Fibroblast of lung (primary cell): ENCODE data around the gene WNK1.

Experiments
- CTCF ChIP-seq, 2 donors: IDR thresholded peaks in 1 of 2; conservative IDR thresholded peaks in 1 of 2; 1 replicate in 1 of 2; 2 replicates in 1 of 2; pipeline ENCODE4 v1.5.1; 2011 to 2012; ENCODE audit warnings: low read length in 2 of 2, control low read depth in 1 of 2, inconsistent platforms in 1 of 2, low read depth in 1 of 2, mild to moderate bottlenecking in 1 of 2
- EZH2 ChIP-seq: IDR thresholded peaks from 2 replicates; pipeline ENCODE4 v1.5.1; 2012; ENCODE audit warnings: low read length, control low read depth, mild to moderate bottlenecking; ENCODE audit errors: missing control alignments

DNA sequence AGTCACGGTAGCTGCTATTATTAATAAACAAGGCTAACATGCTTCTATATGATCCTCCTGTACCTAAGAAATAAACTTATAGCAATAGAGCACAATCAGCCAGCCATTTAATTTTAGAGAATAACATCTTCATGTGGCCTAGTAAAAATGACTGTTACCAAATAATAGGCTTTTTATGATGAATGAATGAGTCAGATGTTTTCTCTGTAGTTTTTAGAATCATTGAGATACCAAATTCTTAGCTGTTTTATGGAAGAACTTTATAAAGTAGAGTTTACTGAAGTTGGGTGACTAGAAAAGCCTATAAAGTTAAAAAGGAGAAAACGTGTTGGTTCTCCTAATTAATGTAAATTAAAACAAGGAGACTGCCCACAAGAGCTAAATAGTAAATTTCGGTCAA lies 40.7 kb downstream of the WNK1 start:
- TF ChIP-seq CTCF (conservative IDR thresholded peaks at IDR 0.05 in 1 of 2, IDR thresholded peaks at IDR 0.05 in 1 of 2; ENCODE audit: low read depth in 1 of 2, low read length in 2 of 2) (no peak), EZH2 (no peak)
